HG03439 (cell line): Measurements from ENCODE around the gene MLX.

Experiments
- ATAC-seq: cut with Tn5 transposase; IDR thresholded peaks from one replicate; pipeline ENCODE4 v1.9.1; 2021; ENCODE audit warnings: mild to moderate bottlenecking, moderate library complexity; ENCODE audit not compliant: unreplicated experiment

MLX gene, protein sequence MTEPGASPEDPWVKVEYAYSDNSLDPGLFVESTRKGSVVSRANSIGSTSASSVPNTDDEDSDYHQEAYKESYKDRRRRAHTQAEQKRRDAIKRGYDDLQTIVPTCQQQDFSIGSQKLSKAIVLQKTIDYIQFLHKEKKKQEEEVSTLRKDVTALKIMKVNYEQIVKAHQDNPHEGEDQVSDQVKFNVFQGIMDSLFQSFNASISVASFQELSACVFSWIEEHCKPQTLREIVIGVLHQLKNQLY

DNA sequence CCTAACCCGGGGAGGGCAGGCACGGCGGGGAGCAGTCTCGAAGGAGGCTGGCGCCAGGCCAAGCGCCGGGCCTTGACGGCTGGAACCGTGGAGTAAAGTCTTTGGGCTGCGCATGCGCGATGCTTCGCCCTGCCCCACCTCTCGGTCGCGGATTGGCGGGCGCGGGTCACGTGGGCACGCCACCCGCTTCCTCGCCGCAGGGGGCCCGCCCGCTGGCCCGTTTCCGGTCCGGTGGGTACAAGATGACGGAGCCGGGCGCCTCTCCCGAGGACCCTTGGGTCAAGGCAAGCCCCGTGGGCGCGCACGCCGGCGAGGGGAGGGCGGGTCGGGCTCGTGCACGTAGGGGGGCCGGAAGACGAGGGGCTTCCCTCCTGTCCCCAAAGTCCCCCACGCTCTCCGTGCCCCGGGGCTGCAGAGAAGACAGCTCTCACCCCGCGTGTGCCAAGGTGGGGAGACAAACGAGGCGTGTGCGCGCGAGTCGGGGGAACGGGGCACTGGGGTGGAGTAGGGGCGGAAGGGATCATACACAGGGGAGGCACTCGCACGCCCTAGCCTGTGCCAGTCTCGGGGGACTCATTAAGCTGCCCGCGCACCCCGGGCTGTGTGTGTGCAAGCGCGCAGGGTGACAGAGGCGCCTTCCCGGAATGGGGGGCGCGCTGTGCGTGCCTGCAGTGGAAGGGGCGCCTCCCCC lies at the start of gene MLX:
TSS of gene MLX (plus strand) at position 218 of the 691 bp plus-strand sequence. CDS start at position 243, 25 bp downstream.
- peak; percentile 48 for ATAC-seq

DNA sequence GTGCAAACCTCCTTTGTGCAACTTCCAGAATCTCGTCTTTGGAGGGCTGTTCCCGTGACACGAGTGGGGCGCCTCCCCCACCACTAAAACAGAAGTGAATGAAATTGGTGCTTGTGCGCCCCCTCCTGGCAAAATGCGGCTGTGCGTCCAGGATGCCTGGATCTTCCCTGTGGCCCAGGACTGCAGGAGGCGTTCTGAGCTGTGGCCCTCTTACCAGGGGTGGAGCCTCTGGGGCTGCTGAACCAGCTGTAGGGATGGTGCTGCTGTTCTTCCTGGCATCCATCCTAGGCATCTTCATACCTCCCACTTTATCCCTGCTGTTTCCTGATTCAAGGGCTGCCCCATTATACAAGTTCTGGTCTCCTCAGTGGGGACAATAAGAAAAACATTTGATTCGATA lies 49.4 kb upstream of the MLX start:
- no peak for ATAC-seq

- no peak for ATAC-seq
These were observed 48.7 kb upstream of the MLX start for GRCh38 chr17:42518046-42518754.

GRCh38 chr17:42518755-42519545 lies 48.0 kb upstream of the MLX start:
- no peak for ATAC-seq

DNA sequence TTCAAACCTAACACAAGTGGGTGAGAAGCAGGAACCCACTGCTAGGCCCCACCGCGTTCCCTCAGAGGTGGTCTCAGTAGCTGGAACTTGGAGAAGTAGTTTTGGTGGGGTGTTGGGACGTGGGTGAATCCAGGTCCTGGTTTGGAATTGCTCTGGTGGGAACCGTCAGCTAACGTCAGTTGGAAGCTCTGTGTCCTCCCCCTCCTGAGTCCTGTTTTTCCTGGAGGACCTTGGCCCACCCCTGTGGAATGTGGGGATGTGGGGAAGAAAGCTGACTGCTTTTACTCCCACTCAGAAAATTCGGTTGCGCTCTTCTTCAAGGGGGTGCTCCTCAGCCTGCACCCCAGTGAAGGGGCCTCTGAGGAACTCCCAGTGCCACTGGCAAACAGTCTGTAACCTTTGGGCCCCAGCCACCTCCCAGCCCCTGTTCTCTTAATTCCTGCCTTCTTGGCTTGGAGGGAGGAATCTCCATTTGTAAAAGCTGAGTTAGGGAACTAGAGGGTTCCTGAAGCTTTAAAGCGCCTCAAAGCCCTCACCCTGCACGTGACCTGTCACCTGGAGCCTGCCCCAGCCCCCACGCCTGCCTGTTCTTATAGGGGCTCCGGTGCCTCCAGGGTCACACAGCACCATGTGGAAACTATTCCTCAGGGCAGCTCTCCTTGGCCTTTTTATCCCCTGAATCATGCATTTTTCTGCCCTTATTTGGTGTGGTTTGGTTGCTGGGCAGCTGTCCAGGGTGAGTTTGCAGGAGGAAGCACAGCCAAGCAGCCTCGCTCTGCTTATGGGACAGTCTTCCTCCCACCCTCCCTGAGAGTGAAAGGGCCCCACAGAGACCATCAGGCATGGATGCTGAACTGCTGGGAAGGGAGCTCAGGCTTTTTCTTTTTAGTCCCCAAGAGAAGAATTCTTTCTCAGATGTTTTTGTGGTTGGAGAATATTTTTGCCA lies 47.1 kb upstream of the MLX start:
- ATAC-seq: no peak

DNA sequence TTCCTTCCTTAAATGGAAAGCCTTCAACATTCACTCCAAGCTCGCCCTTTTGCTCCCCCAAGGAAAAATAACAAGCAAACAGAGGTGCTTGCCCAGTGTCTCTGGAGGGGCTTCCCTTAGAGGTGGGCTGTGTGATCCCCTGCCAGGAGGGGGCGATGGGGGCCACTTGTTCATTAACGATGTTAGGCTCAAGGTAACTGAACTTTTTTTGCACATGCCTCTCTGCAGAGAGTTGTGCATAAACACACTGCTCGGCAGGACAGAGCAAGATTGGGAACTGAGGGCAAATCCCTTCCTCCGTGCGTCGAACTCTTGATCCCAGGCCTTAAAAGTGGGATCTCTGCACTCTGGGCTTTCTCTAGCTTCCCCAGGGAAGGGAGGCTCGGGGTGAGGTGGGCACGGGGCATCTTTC lies 46.4 kb upstream of the MLX start:
- ATAC-seq: no peak

- no peak for ATAC-seq
These were observed 45.9 kb upstream of the MLX start for GRCh38 chr17:42521036-42521435.

DNA sequence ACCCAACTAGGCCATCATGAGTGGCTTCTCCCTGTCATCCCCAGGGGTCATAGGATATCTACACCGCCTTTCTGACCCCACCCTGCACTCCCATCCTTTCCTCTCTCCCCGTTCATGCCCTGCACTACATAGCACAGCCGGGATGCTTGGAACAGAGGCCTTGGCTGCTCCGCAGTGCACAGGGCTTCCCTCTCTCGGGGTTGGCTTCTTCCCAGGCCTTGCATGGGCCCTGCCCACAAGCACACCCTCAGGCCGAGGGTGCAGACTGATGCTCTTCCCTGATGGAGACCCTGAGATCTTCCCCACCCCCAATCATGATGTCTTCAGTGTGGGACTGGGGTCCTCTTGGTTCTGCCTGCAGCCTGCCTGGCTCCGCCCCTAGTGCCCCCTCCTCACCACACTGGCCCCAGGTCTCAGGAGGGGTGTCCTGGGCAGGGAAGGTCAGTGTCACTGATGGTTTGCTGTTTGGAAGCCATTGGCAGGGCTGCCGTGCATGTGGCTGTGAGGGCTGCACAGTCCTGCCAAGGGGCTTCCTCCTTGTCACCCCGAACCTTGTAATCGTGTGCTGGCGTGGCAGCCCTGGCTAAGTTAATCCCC lies 45.1 kb upstream of the MLX start:
- ATAC-seq: no peak

GRCh38 chr17:42522263-42522790 lies 44.6 kb upstream of the MLX start:
- ATAC-seq: no peak

GRCh38 chr17:42522798-42523278 lies 44.1 kb upstream of the MLX start:
- no peak for ATAC-seq

DNA sequence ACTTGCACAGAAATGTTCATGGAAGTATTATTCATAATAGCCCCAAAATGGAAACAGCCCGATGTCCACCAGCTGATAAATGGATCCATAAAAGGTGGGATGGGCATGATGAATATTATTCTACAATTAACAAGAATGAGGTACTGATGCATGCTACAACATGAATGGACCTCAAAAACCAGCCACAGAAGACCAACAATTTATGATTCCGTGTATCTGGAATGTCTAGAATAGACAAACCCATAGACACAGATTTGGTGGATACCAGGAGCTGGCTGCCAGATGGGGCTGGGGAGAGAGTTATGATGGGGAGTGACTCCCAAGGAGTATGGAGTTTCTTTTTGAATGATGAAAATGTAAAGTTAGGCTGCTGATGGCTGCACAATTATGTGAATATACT lies 41.7 kb upstream of the MLX start:
- ATAC-seq: no peak

- ATAC-seq: no peak
These were observed 40.9 kb upstream of the MLX start for GRCh38 chr17:42526031-42526444.

- ATAC-seq: no peak
These were observed 39.0 kb upstream of the MLX start for GRCh38 chr17:42527932-42528331.

DNA sequence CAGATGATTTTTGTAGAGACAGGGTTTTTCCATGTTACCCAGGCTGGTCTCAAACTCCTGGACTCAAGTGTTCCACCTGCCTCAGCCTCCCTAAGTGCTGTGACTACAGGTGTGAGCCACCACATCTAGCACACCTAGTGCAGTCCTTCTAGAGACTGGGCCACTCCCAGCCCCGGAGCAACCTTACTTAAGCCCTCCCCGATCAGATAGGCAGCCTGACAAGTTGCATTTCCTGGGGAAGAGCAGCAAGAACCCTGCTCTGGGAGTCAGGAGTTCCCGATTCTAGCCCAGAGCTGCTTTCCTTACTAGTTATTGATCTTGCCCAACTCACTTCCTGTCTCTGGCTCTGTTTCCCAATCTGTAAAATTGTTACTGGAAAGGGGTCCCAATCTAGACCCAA lies 37.8 kb upstream of the MLX start:
- no peak for ATAC-seq

DNA sequence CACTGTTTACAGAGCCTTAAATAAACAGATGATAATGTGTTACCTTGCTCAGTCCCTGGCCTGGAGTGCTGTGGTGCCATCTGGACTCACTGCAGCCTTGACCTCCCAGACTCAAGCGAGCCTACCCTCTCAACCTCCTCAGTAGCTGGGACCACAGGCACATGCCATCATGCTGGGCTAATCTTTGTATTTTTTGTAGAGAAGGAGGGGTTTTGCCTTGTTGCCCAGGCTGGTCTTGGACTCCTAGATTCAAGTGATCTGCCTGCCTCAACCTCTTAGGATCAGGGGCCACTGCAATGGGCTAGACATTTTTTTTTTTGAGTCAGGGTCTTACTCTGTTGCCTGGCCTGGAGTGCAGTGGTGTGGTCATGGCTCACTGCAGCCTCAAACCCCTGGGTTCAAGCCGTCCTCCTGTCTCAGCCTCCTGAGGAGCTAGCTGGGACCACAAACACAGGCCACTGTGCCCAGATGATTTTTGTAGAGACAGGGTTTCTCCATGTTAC lies 35.9 kb upstream of the MLX start:
- no peak for ATAC-seq

- ATAC-seq: no peak
These were observed 35.2 kb upstream of the MLX start for GRCh38 chr17:42531455-42532354.

DNA sequence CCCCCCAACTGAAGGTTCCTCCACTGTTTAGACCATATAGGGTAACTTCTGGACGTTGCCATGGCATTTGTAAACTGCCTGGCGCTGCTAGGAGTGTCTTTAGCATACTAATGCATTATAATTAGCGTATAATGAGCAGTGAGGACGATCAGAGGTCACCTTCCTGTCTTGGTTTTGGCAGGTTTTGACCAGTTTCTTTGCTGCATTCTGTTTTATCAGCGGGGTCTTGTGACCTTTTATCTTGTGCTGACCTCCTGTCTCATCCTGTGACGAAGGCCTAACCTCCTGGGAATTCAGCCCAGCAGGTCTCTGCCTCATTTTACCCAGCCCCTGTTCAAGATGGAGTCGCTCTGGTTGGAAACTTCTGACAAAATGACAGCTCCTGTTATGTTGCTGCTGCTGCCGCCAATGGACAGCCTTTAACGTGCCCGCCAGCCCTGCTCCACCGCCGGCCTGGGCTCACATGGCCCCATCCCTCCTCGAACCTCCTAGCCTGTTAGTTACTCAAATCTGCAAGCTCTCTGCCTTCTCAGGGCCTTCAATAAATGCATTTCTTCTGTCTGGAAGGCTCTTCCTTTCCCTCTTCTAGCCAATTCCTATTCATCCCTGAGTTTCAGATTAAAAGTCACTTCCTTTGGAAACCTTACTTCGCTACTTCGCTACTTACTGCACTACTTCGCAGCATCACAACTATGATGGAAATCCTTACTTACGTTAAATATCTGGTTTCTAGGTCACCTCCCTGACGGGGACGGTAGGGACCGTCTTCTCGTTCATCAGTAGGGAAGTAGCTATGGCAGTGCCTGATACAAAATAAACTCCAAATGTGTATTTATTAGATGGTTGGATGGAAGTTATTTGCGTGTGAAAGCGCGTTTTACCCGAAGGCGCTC lies 31.5 kb upstream of the MLX start:
- peak; percentile 2 for ATAC-seq
